H1 (cell line): ENCODE results near the gene SRPK3. TPM values are rescaled to one million over a fixed set of nuclear protein-coding genes. Genes with fewer than 3 reads are reported as not detected.

Source experiments
- CEBPB ChIP-seq: IDR thresholded peaks from 2 replicates; pipeline ENCODE4 v1.6.1; 2012; ENCODE audit warnings: low read depth, low read length
- EZH2 ChIP-seq: fragments of 200-600 bp; sonication (generic); IDR thresholded peaks from 2 replicates; pipeline ENCODE4 v1.7.1; 2012; ENCODE audit warnings: low read depth, mild to moderate bottlenecking, moderate library complexity, low read length, inconsistent platforms; ENCODE audit not compliant: severe bottlenecking
- GABPA ChIP-seq: IDR thresholded peaks from 2 replicates; pipeline ENCODE4 v1.6.1; 2011; ENCODE audit warnings: mild to moderate bottlenecking, low read length, moderate library complexity, borderline replicate concordance; ENCODE audit not compliant: insufficient read depth
- POLR2AphosphoS5 ChIP-seq: IDR thresholded peaks from 2 replicates; pipeline ENCODE4 v1.6.1; 2011; ENCODE audit warnings: low read depth, low read length
- RBBP5 ChIP-seq: IDR thresholded peaks from 2 replicates; pipeline ENCODE4 v1.7.1; 2012; ENCODE audit warnings: low read depth, mild to moderate bottlenecking, inconsistent platforms, low read length, moderate library complexity, borderline replicate concordance
- RFX5 ChIP-seq: IDR thresholded peaks from 2 replicates; pipeline ENCODE4 v1.6.1; 2011; ENCODE audit warnings: low read depth, low read length, improper control_type of control experiment, borderline replicate concordance
- SRF ChIP-seq: IDR thresholded peaks from 2 replicates; pipeline ENCODE4 v1.6.1; 2011; ENCODE audit warnings: mild to moderate bottlenecking, low read depth, low read length, moderate library complexity
- TAF7 ChIP-seq: optimal IDR thresholded peaks from 2 replicates; pipeline ENCODE3; 2011; ENCODE audit warnings: low read depth, mild to moderate bottlenecking, inconsistent platforms, low read length, moderate library complexity, borderline replicate concordance
- polyA plus RNA-seq, 7 experiments: library from polyadenylated mRNA; depleted of rRNA in 3 of 7; stranded (reverse) in 5 of 7; unstranded in 2 of 7; fragments of >200 nt in 5 of 7; fragments of 200-250 nt in 2 of 7; gene quantifications; 1 replicate in 5 of 7; 2 replicates in 1 of 7; 4 replicates in 1 of 7; pipeline versions ENCODE4 v1.2.1 to v1.2.3, GENCODE V29; 2011 to 2013; ENCODE audit warnings: missing spikeins in 2 of 7, mixed read lengths in 2 of 7
- total RNA-seq: library from RNA; stranded (reverse); fragmentation: NEBNext Ultra II Directional; extraction: Animal tissue kit (Norgen Biotek cat#: 25700); gene quantifications from 2 replicates; pipeline ENCODE4 v1.2.1, GENCODE V29; 2021
- TF ChIP-seq, protein P1 (sequence below): fragments of 300-600 bp; sonication (generic); IDR thresholded peaks from 2 replicates; pipeline ENCODE4 v1.7.1; 2012; ENCODE audit warnings: low read length, moderate library complexity, mild to moderate bottlenecking, inconsistent platforms; ENCODE audit not compliant: insufficient replicate concordance
- TF ChIP-seq, protein P2 (sequence below): IDR thresholded peaks from 2 replicates; pipeline ENCODE4 v1.6.1; 2011; ENCODE audit warnings: low read depth, mild to moderate bottlenecking, low read length; ENCODE audit not compliant: insufficient read depth

SRPK3 gene
- total and polyA plus RNA-seq, 2 of the 8 experiments (the other 6 are each of a cell fraction or from before 2014, with no cell fraction given) = not detected

DNA sequence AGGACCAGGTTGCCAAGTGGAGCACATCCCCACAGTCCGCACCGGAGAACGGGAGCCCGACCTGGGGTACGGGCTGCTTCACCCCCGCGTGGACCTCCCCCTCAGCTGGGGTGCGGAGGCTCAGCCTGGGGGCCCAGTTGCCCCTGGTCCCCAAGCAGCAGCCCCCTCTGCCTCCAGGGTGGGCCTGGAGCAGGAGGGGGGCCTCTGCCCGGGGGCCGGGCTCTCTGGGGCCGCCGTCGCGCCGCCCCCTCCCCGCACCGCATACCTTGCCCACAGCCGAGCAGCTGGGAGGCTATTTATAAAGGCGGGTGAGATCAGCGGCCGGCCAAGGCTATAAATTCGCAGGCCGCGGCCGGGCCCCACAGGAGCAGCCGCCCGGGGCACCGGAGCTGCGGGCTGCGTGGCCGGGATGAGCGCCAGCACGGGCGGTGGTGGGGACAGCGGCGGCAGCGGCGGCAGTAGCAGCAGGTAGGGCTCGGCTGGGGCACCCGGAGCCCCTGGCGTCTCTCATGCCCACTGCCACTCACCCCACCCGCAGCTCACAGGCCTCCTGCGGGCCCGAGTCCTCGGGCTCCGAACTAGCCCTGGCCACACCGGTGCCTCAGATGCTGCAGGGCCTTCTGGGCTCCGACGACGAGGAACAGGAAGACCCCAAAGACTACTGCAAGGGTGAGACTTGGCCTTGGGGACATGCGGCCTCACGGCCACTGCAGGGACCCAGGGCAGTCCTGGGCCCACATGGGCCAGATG is at the start of gene SRPK3 (continued):
- TF ChIP-seq, protein P1, sequence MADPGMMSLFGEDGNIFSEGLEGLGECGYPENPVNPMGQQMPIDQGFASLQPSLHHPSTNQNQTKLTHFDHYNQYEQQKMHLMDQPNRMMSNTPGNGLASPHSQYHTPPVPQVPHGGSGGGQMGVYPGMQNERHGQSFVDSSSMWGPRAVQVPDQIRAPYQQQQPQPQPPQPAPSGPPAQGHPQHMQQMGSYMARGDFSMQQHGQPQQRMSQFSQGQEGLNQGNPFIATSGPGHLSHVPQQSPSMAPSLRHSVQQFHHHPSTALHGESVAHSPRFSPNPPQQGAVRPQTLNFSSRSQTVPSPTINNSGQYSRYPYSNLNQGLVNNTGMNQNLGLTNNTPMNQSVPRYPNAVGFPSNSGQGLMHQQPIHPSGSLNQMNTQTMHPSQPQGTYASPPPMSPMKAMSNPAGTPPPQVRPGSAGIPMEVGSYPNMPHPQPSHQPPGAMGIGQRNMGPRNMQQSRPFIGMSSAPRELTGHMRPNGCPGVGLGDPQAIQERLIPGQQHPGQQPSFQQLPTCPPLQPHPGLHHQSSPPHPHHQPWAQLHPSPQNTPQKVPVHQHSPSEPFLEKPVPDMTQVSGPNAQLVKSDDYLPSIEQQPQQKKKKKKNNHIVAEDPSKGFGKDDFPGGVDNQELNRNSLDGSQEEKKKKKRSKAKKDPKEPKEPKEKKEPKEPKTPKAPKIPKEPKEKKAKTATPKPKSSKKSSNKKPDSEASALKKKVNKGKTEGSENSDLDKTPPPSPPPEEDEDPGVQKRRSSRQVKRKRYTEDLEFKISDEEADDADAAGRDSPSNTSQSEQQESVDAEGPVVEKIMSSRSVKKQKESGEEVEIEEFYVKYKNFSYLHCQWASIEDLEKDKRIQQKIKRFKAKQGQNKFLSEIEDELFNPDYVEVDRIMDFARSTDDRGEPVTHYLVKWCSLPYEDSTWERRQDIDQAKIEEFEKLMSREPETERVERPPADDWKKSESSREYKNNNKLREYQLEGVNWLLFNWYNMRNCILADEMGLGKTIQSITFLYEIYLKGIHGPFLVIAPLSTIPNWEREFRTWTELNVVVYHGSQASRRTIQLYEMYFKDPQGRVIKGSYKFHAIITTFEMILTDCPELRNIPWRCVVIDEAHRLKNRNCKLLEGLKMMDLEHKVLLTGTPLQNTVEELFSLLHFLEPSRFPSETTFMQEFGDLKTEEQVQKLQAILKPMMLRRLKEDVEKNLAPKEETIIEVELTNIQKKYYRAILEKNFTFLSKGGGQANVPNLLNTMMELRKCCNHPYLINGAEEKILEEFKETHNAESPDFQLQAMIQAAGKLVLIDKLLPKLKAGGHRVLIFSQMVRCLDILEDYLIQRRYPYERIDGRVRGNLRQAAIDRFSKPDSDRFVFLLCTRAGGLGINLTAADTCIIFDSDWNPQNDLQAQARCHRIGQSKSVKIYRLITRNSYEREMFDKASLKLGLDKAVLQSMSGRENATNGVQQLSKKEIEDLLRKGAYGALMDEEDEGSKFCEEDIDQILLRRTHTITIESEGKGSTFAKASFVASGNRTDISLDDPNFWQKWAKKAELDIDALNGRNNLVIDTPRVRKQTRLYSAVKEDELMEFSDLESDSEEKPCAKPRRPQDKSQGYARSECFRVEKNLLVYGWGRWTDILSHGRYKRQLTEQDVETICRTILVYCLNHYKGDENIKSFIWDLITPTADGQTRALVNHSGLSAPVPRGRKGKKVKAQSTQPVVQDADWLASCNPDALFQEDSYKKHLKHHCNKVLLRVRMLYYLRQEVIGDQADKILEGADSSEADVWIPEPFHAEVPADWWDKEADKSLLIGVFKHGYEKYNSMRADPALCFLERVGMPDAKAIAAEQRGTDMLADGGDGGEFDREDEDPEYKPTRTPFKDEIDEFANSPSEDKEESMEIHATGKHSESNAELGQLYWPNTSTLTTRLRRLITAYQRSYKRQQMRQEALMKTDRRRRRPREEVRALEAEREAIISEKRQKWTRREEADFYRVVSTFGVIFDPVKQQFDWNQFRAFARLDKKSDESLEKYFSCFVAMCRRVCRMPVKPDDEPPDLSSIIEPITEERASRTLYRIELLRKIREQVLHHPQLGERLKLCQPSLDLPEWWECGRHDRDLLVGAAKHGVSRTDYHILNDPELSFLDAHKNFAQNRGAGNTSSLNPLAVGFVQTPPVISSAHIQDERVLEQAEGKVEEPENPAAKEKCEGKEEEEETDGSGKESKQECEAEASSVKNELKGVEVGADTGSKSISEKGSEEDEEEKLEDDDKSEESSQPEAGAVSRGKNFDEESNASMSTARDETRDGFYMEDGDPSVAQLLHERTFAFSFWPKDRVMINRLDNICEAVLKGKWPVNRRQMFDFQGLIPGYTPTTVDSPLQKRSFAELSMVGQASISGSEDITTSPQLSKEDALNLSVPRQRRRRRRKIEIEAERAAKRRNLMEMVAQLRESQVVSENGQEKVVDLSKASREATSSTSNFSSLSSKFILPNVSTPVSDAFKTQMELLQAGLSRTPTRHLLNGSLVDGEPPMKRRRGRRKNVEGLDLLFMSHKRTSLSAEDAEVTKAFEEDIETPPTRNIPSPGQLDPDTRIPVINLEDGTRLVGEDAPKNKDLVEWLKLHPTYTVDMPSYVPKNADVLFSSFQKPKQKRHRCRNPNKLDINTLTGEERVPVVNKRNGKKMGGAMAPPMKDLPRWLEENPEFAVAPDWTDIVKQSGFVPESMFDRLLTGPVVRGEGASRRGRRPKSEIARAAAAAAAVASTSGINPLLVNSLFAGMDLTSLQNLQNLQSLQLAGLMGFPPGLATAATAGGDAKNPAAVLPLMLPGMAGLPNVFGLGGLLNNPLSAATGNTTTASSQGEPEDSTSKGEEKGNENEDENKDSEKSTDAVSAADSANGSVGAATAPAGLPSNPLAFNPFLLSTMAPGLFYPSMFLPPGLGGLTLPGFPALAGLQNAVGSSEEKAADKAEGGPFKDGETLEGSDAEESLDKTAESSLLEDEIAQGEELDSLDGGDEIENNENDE = no peak
- TF ChIP-seq RBBP5 (no peak), POLR2AphosphoS5 (no peak), EZH2 (no peak), RFX5 (no peak), SRF (no peak), CEBPB (no peak), GABPA (no peak), TAF7 (no peak)
- TF ChIP-seq, protein P2, sequence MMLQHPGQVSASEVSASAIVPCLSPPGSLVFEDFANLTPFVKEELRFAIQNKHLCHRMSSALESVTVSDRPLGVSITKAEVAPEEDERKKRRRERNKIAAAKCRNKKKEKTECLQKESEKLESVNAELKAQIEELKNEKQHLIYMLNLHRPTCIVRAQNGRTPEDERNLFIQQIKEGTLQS = no peak
